Ishikawa (cell line): ENCODE results near the gene ZNF700.

Source experiments
- CEBPB ChIP-seq: IDR thresholded peaks from 2 replicates; pipeline ENCODE4 v1.6.1; 2012
- CREB1 ChIP-seq: IDR thresholded peaks from 2 replicates; pipeline ENCODE4 v1.6.1; 2012; ENCODE audit warnings: low read depth
- EGR1 ChIP-seq: IDR thresholded peaks from 2 replicates; pipeline ENCODE4 v1.6.1; 2012
- EP300 ChIP-seq: IDR thresholded peaks from 2 replicates; pipeline ENCODE4 v1.6.1; 2012; ENCODE audit warnings: borderline replicate concordance
- FOXM1 ChIP-seq: IDR thresholded peaks from 2 replicates; pipeline ENCODE4 v1.6.1; 2012; ENCODE audit warnings: low read depth, borderline replicate concordance
- RAD21 ChIP-seq: IDR thresholded peaks from 2 replicates; pipeline ENCODE4 v1.6.1; 2012; ENCODE audit warnings: low read depth
- TAF1 ChIP-seq: IDR thresholded peaks from 2 replicates; pipeline ENCODE4 v1.6.1; 2012; ENCODE audit warnings: low read depth, mild to moderate bottlenecking
- TEAD4 ChIP-seq: IDR thresholded peaks from 2 replicates; pipeline ENCODE4 v1.6.1; 2012
- YY1 ChIP-seq: IDR thresholded peaks from 2 replicates; pipeline ENCODE4 v1.6.1; 2012; ENCODE audit warnings: low read depth
- ZBTB7A ChIP-seq: IDR thresholded peaks from 2 replicates; pipeline ENCODE4 v1.6.1; 2012; ENCODE audit warnings: low read depth
- TF ChIP-seq, protein P1 (sequence below): IDR thresholded peaks from 2 replicates; pipeline ENCODE4 v1.6.1; 2012
- TF ChIP-seq, protein P2 (sequence below): IDR thresholded peaks from 2 replicates; pipeline ENCODE4 v1.6.1; 2012; ENCODE audit warnings: low read depth, mild to moderate bottlenecking
- TF ChIP-seq, protein P3 (sequence below): IDR thresholded peaks from 2 replicates; pipeline ENCODE4 v1.6.1; 2012

DNA sequence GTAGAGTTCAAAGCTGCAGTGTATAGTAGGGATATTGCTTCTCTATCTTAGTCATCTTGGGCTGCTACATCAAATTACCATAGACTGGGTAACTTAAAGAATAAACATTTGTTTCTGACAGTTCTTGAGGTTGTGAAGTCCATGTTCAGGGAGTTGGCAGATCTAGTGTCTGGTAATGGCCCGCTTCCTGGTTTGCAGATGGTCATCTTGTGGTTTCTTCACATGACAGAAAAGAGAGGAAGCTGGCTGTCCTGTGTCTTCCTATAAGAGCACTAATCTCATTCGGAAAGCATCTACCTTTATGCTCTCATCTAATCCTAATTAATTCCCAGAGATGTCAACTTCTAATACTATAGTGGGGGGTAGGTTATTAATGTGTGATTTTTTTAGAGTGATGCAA, 46.1 kb downstream of the ZNF700 start:
- TF ChIP-seq RAD21 (no peak), EP300 (no peak), TEAD4 (no peak), CEBPB (no peak), EGR1 (no peak), YY1 (no peak), TAF1 (no peak), CREB1 (no peak), ZBTB7A (no peak), FOXM1 (no peak)
- TF ChIP-seq, protein P1, sequence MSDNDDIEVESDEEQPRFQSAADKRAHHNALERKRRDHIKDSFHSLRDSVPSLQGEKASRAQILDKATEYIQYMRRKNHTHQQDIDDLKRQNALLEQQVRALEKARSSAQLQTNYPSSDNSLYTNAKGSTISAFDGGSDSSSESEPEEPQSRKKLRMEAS, result no peak
- TF ChIP-seq, protein P2, sequence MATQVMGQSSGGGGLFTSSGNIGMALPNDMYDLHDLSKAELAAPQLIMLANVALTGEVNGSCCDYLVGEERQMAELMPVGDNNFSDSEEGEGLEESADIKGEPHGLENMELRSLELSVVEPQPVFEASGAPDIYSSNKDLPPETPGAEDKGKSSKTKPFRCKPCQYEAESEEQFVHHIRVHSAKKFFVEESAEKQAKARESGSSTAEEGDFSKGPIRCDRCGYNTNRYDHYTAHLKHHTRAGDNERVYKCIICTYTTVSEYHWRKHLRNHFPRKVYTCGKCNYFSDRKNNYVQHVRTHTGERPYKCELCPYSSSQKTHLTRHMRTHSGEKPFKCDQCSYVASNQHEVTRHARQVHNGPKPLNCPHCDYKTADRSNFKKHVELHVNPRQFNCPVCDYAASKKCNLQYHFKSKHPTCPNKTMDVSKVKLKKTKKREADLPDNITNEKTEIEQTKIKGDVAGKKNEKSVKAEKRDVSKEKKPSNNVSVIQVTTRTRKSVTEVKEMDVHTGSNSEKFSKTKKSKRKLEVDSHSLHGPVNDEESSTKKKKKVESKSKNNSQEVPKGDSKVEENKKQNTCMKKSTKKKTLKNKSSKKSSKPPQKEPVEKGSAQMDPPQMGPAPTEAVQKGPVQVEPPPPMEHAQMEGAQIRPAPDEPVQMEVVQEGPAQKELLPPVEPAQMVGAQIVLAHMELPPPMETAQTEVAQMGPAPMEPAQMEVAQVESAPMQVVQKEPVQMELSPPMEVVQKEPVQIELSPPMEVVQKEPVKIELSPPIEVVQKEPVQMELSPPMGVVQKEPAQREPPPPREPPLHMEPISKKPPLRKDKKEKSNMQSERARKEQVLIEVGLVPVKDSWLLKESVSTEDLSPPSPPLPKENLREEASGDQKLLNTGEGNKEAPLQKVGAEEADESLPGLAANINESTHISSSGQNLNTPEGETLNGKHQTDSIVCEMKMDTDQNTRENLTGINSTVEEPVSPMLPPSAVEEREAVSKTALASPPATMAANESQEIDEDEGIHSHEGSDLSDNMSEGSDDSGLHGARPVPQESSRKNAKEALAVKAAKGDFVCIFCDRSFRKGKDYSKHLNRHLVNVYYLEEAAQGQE, result no peak
- TF ChIP-seq, protein P3, sequence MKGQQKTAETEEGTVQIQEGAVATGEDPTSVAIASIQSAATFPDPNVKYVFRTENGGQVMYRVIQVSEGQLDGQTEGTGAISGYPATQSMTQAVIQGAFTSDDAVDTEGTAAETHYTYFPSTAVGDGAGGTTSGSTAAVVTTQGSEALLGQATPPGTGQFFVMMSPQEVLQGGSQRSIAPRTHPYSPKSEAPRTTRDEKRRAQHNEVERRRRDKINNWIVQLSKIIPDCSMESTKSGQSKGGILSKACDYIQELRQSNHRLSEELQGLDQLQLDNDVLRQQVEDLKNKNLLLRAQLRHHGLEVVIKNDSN, result no peak
